GM19463 (cell line): ENCODE measurements around the gene PDXK.
"Not testable (repeated sequence)": the region's sequence is repeated elsewhere in the genome, so short reads cannot be mapped to it uniquely, and the experiment has no call there.

Experiments used
- ATAC-seq: cut with Tn5 transposase; IDR thresholded peaks from one replicate; pipeline ENCODE4 v1.9.1; 2021; ENCODE audit warnings: mild to moderate bottlenecking, moderate library complexity; ENCODE audit not compliant: unreplicated experiment

The PDXK gene

GRCh38 chr21:43697758-43698643, 20.9 kb upstream of the PDXK start:
- no peak for ATAC-seq

DNA sequence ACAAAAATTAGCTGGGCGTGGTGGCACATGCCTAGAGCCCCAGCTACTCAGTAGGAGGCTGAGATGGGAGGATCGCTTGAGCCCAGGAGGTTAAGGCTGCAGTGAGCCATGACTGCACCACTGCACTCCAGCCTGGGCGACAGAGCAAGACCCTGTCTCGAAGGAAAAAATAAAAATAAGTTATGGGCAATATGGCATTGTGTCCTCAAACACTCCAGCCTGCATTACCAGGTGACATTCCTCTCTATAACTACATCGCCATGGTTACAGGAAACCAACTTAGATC, 19.5 kb upstream of the PDXK start:
- ATAC-seq: not testable (repeated sequence)

GRCh38 chr21:43699933-43700599, 18.9 kb upstream of the PDXK start:
- no peak for ATAC-seq

- ATAC-seq: no peak
Observed at GRCh38 chr21:43701936-43702784, 16.8 kb upstream of the PDXK start.

- ATAC-seq: no peak
Observed at GRCh38 chr21:43702785-43703034, 16.2 kb upstream of the PDXK start.

DNA sequence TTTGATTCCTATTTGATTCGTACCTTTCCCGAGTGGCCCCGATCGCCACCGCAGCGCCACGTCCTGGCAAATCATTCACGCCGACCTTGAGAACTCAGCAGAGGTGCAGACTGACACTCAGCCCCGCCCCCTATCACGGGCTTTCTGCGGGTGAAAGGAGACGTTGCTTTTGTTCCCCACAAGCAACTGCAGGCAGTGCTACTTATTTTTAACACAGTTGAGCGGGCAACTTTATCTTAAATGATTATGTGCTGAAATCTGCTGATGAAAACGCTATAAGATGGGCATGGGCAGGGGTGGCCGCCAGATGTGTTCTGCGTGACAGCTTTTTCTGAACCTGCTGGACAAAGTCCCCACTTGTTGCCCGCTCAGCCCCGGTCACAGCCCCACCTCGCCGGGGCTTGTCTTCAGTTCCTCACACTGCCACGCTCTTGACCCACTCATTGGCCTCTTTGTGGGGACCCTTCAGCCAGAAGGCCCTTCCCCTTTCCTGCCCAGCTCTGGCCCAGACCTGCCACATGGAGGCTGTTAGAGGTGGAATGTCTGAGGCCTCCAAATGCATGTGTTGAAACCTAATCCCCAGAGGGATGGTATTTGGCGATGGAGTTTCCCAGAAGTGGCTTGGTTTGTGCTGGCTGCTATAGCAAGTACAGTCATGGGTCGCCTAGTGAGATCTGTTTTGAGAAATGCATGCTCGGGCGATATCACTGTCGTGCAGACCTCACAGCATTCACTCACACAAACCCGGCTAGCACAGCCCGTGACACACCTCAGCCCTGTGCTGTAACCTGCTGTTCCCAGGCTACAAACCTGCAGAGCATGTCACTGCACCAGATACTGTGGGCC, 15.7 kb upstream of the PDXK start:
- ATAC-seq: no peak

- ATAC-seq: no peak
Observed at GRCh38 chr21:43707462-43707861, 11.5 kb upstream of the PDXK start.

- ATAC-seq: no peak
Observed at GRCh38 chr21:43708745-43709381, 10.1 kb upstream of the PDXK start.

DNA sequence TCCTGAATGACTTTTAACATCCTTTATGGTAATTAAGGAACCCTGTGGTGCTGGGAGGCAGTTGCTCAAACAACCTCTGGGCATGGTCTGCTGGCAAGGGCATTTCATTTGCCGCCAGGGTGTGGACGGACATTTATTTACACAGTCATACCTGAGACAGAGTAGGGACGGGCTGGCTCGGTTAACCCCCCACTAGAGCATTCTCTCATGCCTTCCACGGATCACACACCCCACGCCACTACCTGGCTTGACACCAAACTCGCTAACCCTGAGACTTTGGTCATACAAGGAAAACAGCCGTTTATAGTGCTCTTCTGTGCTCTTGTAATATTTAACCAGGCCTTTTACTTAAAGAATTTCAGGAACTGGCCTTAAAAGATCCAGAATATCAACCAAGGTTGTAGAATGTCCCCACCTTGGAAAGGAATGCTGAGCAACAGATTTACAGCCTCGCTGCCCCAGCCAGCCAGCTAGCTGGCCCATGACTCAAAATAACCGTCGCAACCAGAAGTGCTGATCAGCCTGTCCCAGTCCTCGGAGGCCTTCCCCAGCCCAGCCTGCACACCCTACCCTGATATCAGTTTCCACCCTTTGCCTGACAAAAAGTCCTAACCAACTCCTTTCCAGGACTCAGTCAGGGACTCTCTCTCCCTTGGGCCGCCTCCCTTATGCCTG, 6.5 kb upstream of the PDXK start:
- no peak for ATAC-seq

- ATAC-seq: not testable (repeated sequence)
Observed at GRCh38 chr21:43713123-43713522, 5.8 kb upstream of the PDXK start.

GRCh38 chr21:43716376-43717165, 2.4 kb upstream of the PDXK start:
- ATAC-seq: peak; percentile 41

- ATAC-seq: no peak
Observed at GRCh38 chr21:43717166-43717853, 1.6 kb upstream of the PDXK start.

GRCh38 chr21:43717967-43718871, 710 bp upstream of the PDXK start:
- no peak for ATAC-seq

DNA sequence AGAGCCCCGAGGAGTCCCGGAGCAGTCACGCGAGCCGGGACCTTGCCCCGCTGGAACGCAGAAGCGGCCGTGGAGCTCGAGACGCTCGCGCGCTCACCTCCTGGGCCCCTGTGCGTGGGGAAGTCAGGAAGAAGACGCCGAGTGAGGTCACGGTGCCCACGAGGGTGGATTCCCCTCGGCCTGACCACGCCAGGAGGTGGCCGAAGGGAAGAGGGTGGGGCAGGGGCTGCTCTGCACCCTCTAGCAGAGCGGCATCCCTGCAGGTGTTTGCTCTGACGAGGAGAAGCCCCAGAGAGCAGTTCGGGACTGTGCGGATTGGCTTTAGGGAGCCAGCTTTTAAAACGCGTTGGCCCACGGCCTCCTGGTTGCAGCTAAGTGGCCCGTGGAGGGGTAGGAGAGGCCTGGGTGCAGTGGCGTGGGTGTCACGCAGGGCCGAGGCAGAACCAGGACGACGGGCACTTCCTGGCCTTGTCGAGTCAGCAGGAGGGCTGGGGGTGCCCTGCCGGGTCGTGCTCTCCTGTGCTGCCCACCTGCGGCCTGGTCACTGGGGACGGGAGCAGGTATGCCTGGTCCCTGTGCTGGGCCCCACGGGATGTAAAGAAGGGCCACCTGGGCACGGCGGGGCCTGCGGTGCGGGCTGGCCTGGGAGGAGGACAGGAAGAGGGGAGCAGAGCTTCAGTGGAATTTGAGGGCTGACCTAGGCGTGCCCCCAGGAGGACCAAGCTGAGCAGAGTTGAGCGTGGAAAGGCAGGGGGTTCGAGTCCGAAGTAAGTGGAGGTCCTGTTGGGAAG, 1.0 kb downstream of the PDXK start:
- no peak for ATAC-seq

DNA sequence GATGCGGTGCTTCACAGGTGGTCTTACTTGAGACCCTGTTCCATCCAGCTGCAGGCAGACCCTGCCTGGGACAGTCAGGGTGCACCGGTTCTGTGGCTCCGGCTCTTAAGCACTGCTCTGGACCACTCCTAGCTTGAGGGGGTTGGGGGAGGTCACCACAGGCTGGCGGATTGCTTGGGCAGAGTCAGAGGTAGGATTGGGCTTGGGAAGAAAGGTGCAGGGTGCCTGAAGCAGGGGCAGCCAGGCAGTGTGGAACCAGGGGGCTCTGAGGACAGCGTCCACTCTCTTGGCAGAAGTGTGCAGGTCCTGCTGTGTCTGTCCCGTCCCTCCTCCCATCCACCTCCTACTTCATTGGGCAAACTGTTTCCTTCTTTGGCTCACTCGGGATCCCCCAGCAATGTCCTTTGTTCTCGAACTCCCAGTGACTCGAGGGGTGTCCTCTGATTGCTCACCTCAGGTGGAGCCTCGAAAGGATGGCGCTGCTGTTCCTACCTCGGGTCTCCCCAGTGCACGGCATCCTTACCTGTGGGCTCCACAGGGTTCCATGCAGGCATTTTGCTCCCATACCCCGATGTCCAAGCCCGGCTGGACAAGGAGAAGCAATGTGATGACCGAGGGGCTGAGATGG, 1.7 kb downstream of the PDXK start:
- no peak for ATAC-seq

- ATAC-seq: no peak
Observed at GRCh38 chr21:43721206-43721605, 2.3 kb downstream of the PDXK start.
